BLaER1 (cell line): ENCODE measurements around the gene GAL3ST2.
"Not testable (repeated sequence)": the region's sequence is repeated elsewhere in the genome, so short reads cannot be mapped to it uniquely, and the experiment has no call there.

Experiments used
- H3K27ac ChIP-seq: shearing (Covaris generic); formaldehyde crosslinking; 2 replicates; pipeline ENCODE4 v1.8.1; 2022
- H3K27me3 ChIP-seq: shearing (Covaris generic); formaldehyde crosslinking; 2 replicates; pipeline ENCODE4 v1.8.1; 2022
- H3K36me3 ChIP-seq: shearing (Covaris generic); formaldehyde crosslinking; 2 replicates; pipeline ENCODE4 v1.8.1; 2022
- H3K4me1 ChIP-seq: shearing (Covaris generic); formaldehyde crosslinking; 2 replicates; pipeline ENCODE4 v1.8.1; 2022
- H3K4me2 ChIP-seq: shearing (Covaris generic); formaldehyde crosslinking; 2 replicates; pipeline ENCODE4 v1.8.1; 2022
- H3K4me3 ChIP-seq: shearing (Covaris generic); formaldehyde crosslinking; 2 replicates; pipeline ENCODE4 v1.8.1; 2022
- H3K9ac ChIP-seq: shearing (Covaris generic); formaldehyde crosslinking; 2 replicates; pipeline ENCODE4 v1.8.1; 2022
- H3K9me3 ChIP-seq: shearing (Covaris generic); formaldehyde crosslinking; 2 replicates; pipeline ENCODE4 v1.8.1; 2022
- H4K20me1 ChIP-seq: shearing (Covaris generic); formaldehyde crosslinking; 2 replicates; pipeline ENCODE4 v1.8.1; 2022
- Cebpa-rat ChIP-seq: shearing (Covaris generic); IDR thresholded peaks from 2 replicates; pipeline ENCODE4 v1.8.1; 2022

The GAL3ST2 gene

GRCh38 chr2:241817126-241817820, 40.7 kb downstream of the GAL3ST2 start:
- Histone ChIP-seq H3K9me3 (peaks cover 11% of the 10 kb centered on the region; the same call in 1 of the 2 replicates), H4K20me1 (no peaks in the 10 kb centered on the region), H3K27ac (peak overlapping the region; percentile 85), H3K4me1 (peaks cover 97% of the 10 kb centered on the region), H3K4me3 (no peak overlapping the region), H3K36me3 (no peaks in the 10 kb centered on the region), H3K27me3 (no peaks in the 10 kb centered on the region), H3K9ac (peak overlapping the region; percentile 71), H3K4me2 (peak overlapping the region; percentile 92)
- TF ChIP-seq Cebpa-rat: no peak

GRCh38 chr2:241817821-241818215, 41.2 kb downstream of the GAL3ST2 start:
- not testable (repeated sequence) for H3K4me3 ChIP-seq, H3K27me3 ChIP-seq, H4K20me1 ChIP-seq, H3K36me3 ChIP-seq
- peak overlapping the region; percentile 85 for H3K27ac ChIP-seq
- peaks cover 11% of the 10 kb centered on the region; the same call in 1 of the 2 replicates for H3K9me3 ChIP-seq
- peak overlapping the region; percentile 71; the same call in 1 of the 2 replicates for H3K9ac ChIP-seq
- H3K4me2 ChIP-seq: peak overlapping the region; percentile 92
- peaks cover 97% of the 10 kb centered on the region for H3K4me1 ChIP-seq

- H3K9ac ChIP-seq: peak overlapping the region; percentile 50; the same call in 1 of the 2 replicates
- H3K4me2 ChIP-seq: peak overlapping the region; percentile 92
- H3K36me3 ChIP-seq: no peaks in the 10 kb centered on the region
- H4K20me1 ChIP-seq: no peaks in the 10 kb centered on the region
- no peak for TF ChIP-seq Cebpa-rat
- no peaks in the 10 kb centered on the region for H3K27me3 ChIP-seq
- peak overlapping the region; percentile 85 for H3K27ac ChIP-seq
- peaks cover 11% of the 10 kb centered on the region; the same call in 1 of the 2 replicates for H3K9me3 ChIP-seq
- H3K4me3 ChIP-seq: no peak overlapping the region
- H3K4me1 ChIP-seq: peaks cover 96% of the 10 kb centered on the region
Observed at GRCh38 chr2:241818229-241818942, 41.8 kb downstream of the GAL3ST2 start.

DNA sequence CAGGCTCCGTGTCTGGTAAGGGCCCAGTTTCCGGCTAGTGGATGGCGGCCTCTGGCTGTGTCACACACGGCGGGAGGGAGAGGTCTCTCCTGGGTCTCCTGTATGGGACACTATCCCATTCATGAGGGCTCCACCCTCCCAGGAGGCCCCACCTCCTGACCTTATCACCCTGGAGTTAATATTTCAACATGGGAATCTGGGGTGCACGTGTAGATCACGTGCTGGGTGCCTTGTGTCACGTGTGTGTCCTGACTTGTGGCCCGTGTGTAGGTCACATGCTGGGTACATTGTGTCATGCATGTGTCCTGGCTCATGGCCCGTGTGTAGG, 42.3 kb downstream of the GAL3ST2 start:
- H3K4me2 ChIP-seq: peak overlapping the region; percentile 92
- H3K9ac ChIP-seq: no peak overlapping the region
- peaks cover 11% of the 10 kb centered on the region; the same call in 1 of the 2 replicates for H3K9me3 ChIP-seq

GRCh38 chr2:241819947-241820624, 43.5 kb downstream of the GAL3ST2 start:
- H3K36me3 ChIP-seq, H3K27me3 ChIP-seq, H3K9me3 ChIP-seq, H4K20me1 ChIP-seq, H3K4me3 ChIP-seq: not testable (repeated sequence)
- Histone ChIP-seq H3K4me1 (peaks cover 79% of the 10 kb centered on the region), H3K4me2 (peak overlapping the region; percentile 94), H3K9ac (peak overlapping the region; percentile 69), H3K27ac (peak overlapping the region; percentile 83; the same call in 1 of the 2 replicates)

More for the DNA sequence above, 42.3 kb downstream of the GAL3ST2 start:
- Histone ChIP-seq H3K4me1 (peaks cover 91% of the 10 kb centered on the region), H3K36me3 (no peaks in the 10 kb centered on the region), H3K4me3 (no peak overlapping the region), H3K27me3 (no peaks in the 10 kb centered on the region), H4K20me1 (no peaks in the 10 kb centered on the region), H3K27ac (peak overlapping the region; percentile 85)
- no peak for TF ChIP-seq Cebpa-rat

GRCh38 chr2:241820625-241821384, 44.2 kb downstream of the GAL3ST2 start:
- H3K4me2 ChIP-seq: peak overlapping the region; percentile 94
- peaks cover 10% of the 10 kb centered on the region for H3K9me3 ChIP-seq
- H3K4me1 ChIP-seq: peaks cover 73% of the 10 kb centered on the region
- H3K27me3 ChIP-seq: no peaks in the 10 kb centered on the region
- no peaks in the 10 kb centered on the region for H3K36me3 ChIP-seq
- no peaks in the 10 kb centered on the region for H4K20me1 ChIP-seq
- peak overlapping the region; percentile 83 for H3K27ac ChIP-seq
- no peak for TF ChIP-seq Cebpa-rat
- H3K9ac ChIP-seq: peak overlapping the region; percentile 69
- peak overlapping the region; percentile 65 for H3K4me3 ChIP-seq

GRCh38 chr2:241821460-241822263, 45.0 kb downstream of the GAL3ST2 start:
- no peaks in the 10 kb centered on the region for H3K27me3 ChIP-seq
- H3K4me1 ChIP-seq: peaks cover 68% of the 10 kb centered on the region
- H4K20me1 ChIP-seq: no peaks in the 10 kb centered on the region
- no peak for TF ChIP-seq Cebpa-rat
- peaks cover 18% of the 10 kb centered on the region for H3K9me3 ChIP-seq
- H3K9ac ChIP-seq: peak overlapping the region; percentile 69
- H3K4me3 ChIP-seq: peak overlapping the region; percentile 65
- H3K4me2 ChIP-seq: peak overlapping the region; percentile 94
- H3K27ac ChIP-seq: peak overlapping the region; percentile 83
- no peaks in the 10 kb centered on the region for H3K36me3 ChIP-seq

GRCh38 chr2:241822264-241822623, 45.6 kb downstream of the GAL3ST2 start:
- peak overlapping the region; percentile 69 for H3K9ac ChIP-seq
- H3K9me3 ChIP-seq: peaks cover 24% of the 10 kb centered on the region
- peak overlapping the region; percentile 94 for H3K4me2 ChIP-seq
- no peaks in the 10 kb centered on the region for H3K27me3 ChIP-seq
- no peaks in the 10 kb centered on the region for H3K36me3 ChIP-seq
- peak overlapping the region; percentile 83 for H3K27ac ChIP-seq
- peaks cover 62% of the 10 kb centered on the region for H3K4me1 ChIP-seq
- peak overlapping the region; percentile 65 for H3K4me3 ChIP-seq
- H4K20me1 ChIP-seq: no peaks in the 10 kb centered on the region
- TF ChIP-seq Cebpa-rat: no peak

DNA sequence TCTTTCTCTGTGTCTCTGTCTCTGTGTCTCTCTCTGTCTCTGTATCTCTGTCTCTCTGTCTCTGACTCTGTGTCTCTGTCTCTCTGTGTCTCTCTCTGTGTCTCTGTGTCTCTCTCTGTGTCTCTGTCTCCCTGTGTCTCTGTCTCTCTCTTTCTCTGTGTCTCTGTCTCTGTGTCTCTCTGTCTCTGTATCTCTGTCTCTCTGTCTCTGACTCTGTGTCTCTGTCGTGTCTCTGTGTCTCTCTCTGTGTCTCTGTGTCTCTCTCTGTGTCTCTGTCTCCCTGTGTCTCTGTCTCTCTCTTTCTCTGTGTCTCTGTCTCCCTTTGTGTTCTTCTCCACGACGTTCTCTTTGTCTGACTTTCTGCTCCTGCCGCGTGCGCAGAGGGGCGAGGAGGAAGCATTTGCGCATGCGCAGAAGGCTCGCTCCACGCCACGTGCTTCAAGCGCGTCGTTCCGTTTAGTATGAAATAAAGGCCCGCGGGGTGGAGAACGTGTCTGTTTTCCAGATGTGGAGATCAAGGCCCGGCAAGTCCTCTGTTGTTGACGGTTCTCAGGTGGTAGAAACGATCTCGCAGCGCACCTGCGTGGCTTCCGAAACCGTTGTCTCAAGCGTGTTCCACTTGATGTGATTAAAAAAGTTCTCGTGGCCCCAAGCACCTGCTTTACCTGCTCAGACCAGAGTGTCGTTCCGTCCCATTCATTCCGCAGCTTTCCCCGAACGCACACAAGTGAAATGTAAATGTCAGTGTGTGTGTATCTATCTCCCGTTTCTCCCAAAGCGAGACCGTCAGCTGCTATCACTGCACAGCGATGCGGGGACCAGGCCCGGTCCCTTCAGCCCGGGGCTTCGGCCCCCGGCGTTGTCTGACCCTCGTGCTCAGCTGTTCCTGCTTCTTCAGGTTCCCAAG, 47.2 kb downstream of the GAL3ST2 start:
- not testable (repeated sequence) for H3K4me2 ChIP-seq, H3K27me3 ChIP-seq, H3K36me3 ChIP-seq, H4K20me1 ChIP-seq, H3K4me3 ChIP-seq, H3K9ac ChIP-seq, H3K27ac ChIP-seq
- Histone ChIP-seq H3K4me1 (peaks cover 46% of the 10 kb centered on the region), H3K9me3 (peaks cover 34% of the 10 kb centered on the region)
